ENCODE data around the gene TPCN1. TPM values are rescaled to one million over a fixed set of nuclear protein-coding genes. Genes with fewer than 3 reads are reported as not detected.

Gene TPCN1
- total and polyA plus RNA-seq, 2 of the 8 experiments (the other 6 are each of a cell fraction or from before 2014, with no cell fraction given), result 14.9 to 21.4 TPM

- Histone ChIP-seq H3K23ac (ENCODE audit: insufficient read length) (no peak overlapping the region), H3K56ac (replicated peaks; ENCODE audit: insufficient read length, low read depth, low read length) (no peak overlapping the region), H3K4ac (replicated peaks; ENCODE audit: insufficient read length, low read depth, low read length) (no peak overlapping the region), H2BK12ac (ENCODE audit: low read depth, low read length) (no peak overlapping the region), H4K91ac (replicated peaks; ENCODE audit: insufficient read length, low read length) (no peak overlapping the region), H3K14ac (ENCODE audit: insufficient read length) (no peak overlapping the region), H4K5ac (ENCODE audit: insufficient read length, low read depth, low read length) (no peak overlapping the region), H4K8ac (ENCODE audit: extremely low read depth, insufficient read depth, low read length) (no peak overlapping the region), H3K4me2 (ENCODE audit: insufficient read depth in 1 of 2, low read depth in 2 of 2, low read length in 2 of 2) (no peak overlapping the region), H2BK15ac (ENCODE audit: low read length) (no peak overlapping the region), H3K27ac (ENCODE audit: low read depth, low read length) (no peak overlapping the region), H2AK5ac (ENCODE audit: low read depth, low read length) (no peak overlapping the region), H3K18ac (ENCODE audit: extremely low read depth, low read length) (no peak overlapping the region), H2BK5ac (ENCODE audit: low read depth, low read length) (no peak overlapping the region), H3K27me3 (replicated peaks in 1 of 4; ENCODE audit: control insufficient read depth in 3 of 4, extremely low read depth in 1 of 4, insufficient read depth in 3 of 4, low read length in 3 of 4) (no peaks in the 10 kb centered on the region), H4K20me1 (replicated peaks in 1 of 2; ENCODE audit: control insufficient read depth in 1 of 2, insufficient read depth in 2 of 2, low read length in 2 of 2) (peaks cover 0 to 4% of the 10 kb centered on the region in 2 experiments), H3K4me1 (replicated peaks in 1 of 4; ENCODE audit: control insufficient read depth in 3 of 4, insufficient read depth in 4 of 4, low read length in 3 of 4) (no peaks in the 10 kb centered on the region; a peak in 1 of 7 replicates), H3K36me3 (ENCODE audit: control insufficient read depth in 2 of 4, insufficient read depth in 4 of 4, low read length in 3 of 4) (peaks cover 0 to 2% (median 0%) of the 10 kb centered on the region in 4 experiments; a peak in 2 of 8 replicates), H2BK120ac (replicated peaks; ENCODE audit: low read depth, low read length) (no peak overlapping the region), H3K79me2 (ENCODE audit: control insufficient read depth in 1 of 2, insufficient read depth in 2 of 2, low read length in 2 of 2) (no peaks in the 10 kb centered on the region), H3K4me3 (ENCODE audit: extremely low read depth in 1 of 4, insufficient read depth in 2 of 4, low read depth in 3 of 4, low read length in 4 of 4) (no peak overlapping the region), H3K23me2 (ENCODE audit: low read depth, low read length) (no peaks in the 10 kb centered on the region), H2BK20ac (ENCODE audit: low read length) (no peak overlapping the region), H3K9me3 (ENCODE audit: insufficient read depth in 2 of 2, low read depth in 1 of 2, low read length in 1 of 2) (no peaks in the 10 kb centered on the region), H2AFZ (ENCODE audit: low read length) (no peak overlapping the region), H3K9ac (replicated peaks in 1 of 4; ENCODE audit: extremely low read depth in 1 of 4, low read depth in 3 of 4, low read length in 3 of 4) (no peak overlapping the region), H3K79me1 (ENCODE audit: low read depth, low read length) (no peaks in the 10 kb centered on the region)
- CTCF ChIA-PET (ENCODE audit: partially characterized antibody), result interaction anchor here (1.0 to 1.4 kb wide), 2 partner anchors 29 to 42 kb away, joined by 3 read pairs; no protein-coding TSS in a partner anchor
- FAIRE-seq (no peak), DNase-seq (ENCODE audit: low read depth in 1 of 2, low spot score in 2 of 2) (no peak)
- POLR2A ChIA-PET (ENCODE audit: partially characterized antibody), result no interaction called here
- TF ChIP-seq TAF7 (optimal IDR thresholded peaks at IDR 0.05; ENCODE audit: borderline replicate concordance, low read depth, low read length), result no peak
- no peak for TF ChIP-seq ZNF274 (IDR thresholded peaks at IDR 0.05; ENCODE audit: borderline replicate concordance, extremely low read depth, low read length)
- no peak for TF ChIP-seq SP4 (IDR thresholded peaks at IDR 0.05; ENCODE audit: low read length)
- WGBS, 2 experiments (ENCODE audit: extremely low coverage in 1 of 2, insufficient coverage in 1 of 2, insufficient read length in 1 of 2, insufficient replicate concordance in 2 of 2, low coverage in 1 of 2, low lambda C conversion rate in 2 of 2, missing lambda C conversion rate in 1 of 2), result 92% methylated on average over 8 of the region's 8 CpGs; no CpG with 5 or more reads in 1 of the 2 experiments
These were observed 53.6 kb downstream of the TPCN1 start for GRCh38 chr12:113274848-113275247.

Data from H1 (cell line).